HCT116 (cell line): Measurements from ENCODE around the gene VWA3B. TPM values are rescaled to one million over a fixed set of nuclear protein-coding genes. Genes with fewer than 3 reads are reported as not detected.

ENCODE experiments used
- ATAC-seq: fragments of 200-7000 bp; cut with Tn5 transposase; 2 replicates; pipeline ENCODE4 v1.9.1; 2020; ENCODE audit warnings: mild to moderate bottlenecking, moderate library complexity
- BruUV-seq: library from RNA; stranded (reverse); fragments of 400-500 nt; replicated peaks from 2 replicates; lab custom pipeline; 2021; lab: Mats Ljungman, UMichigan
- CTCF ChIA-PET: fragments of 300-600 bp; sonication (Branson Sonifier 250); formaldehyde crosslinking; loops from one replicate; lab custom pipeline; 2021; ENCODE audit warnings: antibody characterized with exemption; lab: Charles Lee
- POLR2A ChIA-PET: fragments of 300-600, 350-600 bp; sonication (Branson Sonifier 250); formaldehyde crosslinking; loops from one replicate; lab custom pipeline; 2021; ENCODE audit warnings: antibody characterized with exemption; lab: Charles Lee
- RAD21 ChIA-PET, 2 experiments: fragments of 300-600 bp; sonication (Branson Sonifier 250); formaldehyde crosslinking; loops; one replicate each; lab custom pipeline; 2023; ENCODE audit warnings: low total read pairs in 2 of 2; ENCODE audit not compliant: uncharacterized antibody in 2 of 2, unreplicated experiment in 2 of 2, low non-redundant PET in 1 of 2; lab: Charles Lee
- DNase-seq: peaks from one replicate; pipeline ENCODE4 v3.0.0-alpha.2; 2010; ENCODE audit warnings: low read depth, low spot score
- H2AFZ ChIP-seq: fragments of 200-600 bp; shearing (Covaris generic), sonication (generic); 2 replicates; pipeline ENCODE4 v1.6.1; 2017; ENCODE audit warnings: low read depth, mixed run types, mixed read lengths, antibody characterized with exemption, low read length; ENCODE audit not compliant: poor library complexity, severe bottlenecking
- H3K27ac ChIP-seq: 2 replicates; pipeline ENCODE4 v1.5.1; 2012; ENCODE audit warnings: low read depth, low read length
- H3K27me3 ChIP-seq: fragments of 200-600 bp; sonication (generic); 2 replicates; pipeline ENCODE4 v1.6.1; 2016; ENCODE audit warnings: mixed run types, low read length, mixed read lengths; ENCODE audit not compliant: insufficient read depth
- H3K36me3 ChIP-seq, 2 experiments: fragments of 200-500 bp in 1 of 2; fragments of 200-600 bp in 1 of 2; sonication (Bioruptor generic) in 1 of 2; sonication (generic) in 1 of 2; 2 replicates each; pipeline versions ENCODE4 v1.5.1 to v1.6.1; 2014 to 2016; ENCODE audit warnings: low read length in 2 of 2, inconsistent platforms in 1 of 2, mixed read lengths in 1 of 2, mixed run types in 1 of 2; ENCODE audit not compliant: insufficient read depth in 2 of 2, control insufficient read depth in 1 of 2
- H3K4me1 ChIP-seq, 2 experiments: fragments of 200-600 bp in 1 of 2; sonication (generic) in 1 of 2; 2 replicates each; pipeline versions ENCODE4 v1.5.1 to v1.6.1; 2012 to 2017; ENCODE audit warnings: low read length in 2 of 2, inconsistent platforms in 1 of 2, mild to moderate bottlenecking in 1 of 2, mixed read lengths in 1 of 2, mixed run types in 1 of 2, moderate library complexity in 1 of 2; ENCODE audit not compliant: insufficient read depth in 2 of 2, control insufficient read depth in 1 of 2
- H3K4me2 ChIP-seq: fragments of 200-600 bp; sonication (generic); 2 replicates; pipeline ENCODE4 v1.6.1; 2017; ENCODE audit warnings: mixed run types, low read length, mixed read lengths
- H3K4me3 ChIP-seq, 2 experiments: fragments of 200-600 bp in 1 of 2; sonication (generic) in 1 of 2; replicated peaks in 1 of 2; 2 replicates each; pipeline ENCODE4 v1.5.1; 2011 to 2016; ENCODE audit warnings: low read length in 2 of 2, control low read depth in 1 of 2, low read depth in 1 of 2, mild to moderate bottlenecking in 1 of 2, mixed read lengths in 1 of 2, mixed run types in 1 of 2
- H3K79me2 ChIP-seq: fragments of 200-600 bp; sonication (generic); 2 replicates; pipeline ENCODE4 v1.6.1; 2017; ENCODE audit warnings: mild to moderate bottlenecking, mixed run types, low read length, moderate library complexity, mixed read lengths; ENCODE audit not compliant: insufficient read depth
- H3K9ac ChIP-seq: fragments of 200-600 bp; sonication (generic); 2 replicates; pipeline ENCODE4 v1.6.1; 2016; ENCODE audit warnings: low read length, mixed read lengths
- H3K9me2 ChIP-seq: fragments of 200-600 bp; sonication (generic), shearing (Covaris generic); 2 replicates; pipeline ENCODE4 v1.6.1; 2017; ENCODE audit warnings: mixed run types, mild to moderate bottlenecking, moderate library complexity; ENCODE audit not compliant: insufficient read depth
- H3K9me3 ChIP-seq, 2 experiments: fragments of 200-500 bp in 1 of 2; fragments of 200-600 bp in 1 of 2; sonication (Bioruptor generic) in 1 of 2; sonication (generic) in 1 of 2; 2 replicates each; pipeline ENCODE4 v1.6.1; 2014 to 2017; ENCODE audit warnings: low read length in 2 of 2, mixed read lengths in 2 of 2, inconsistent platforms in 1 of 2, low read depth in 1 of 2, mild to moderate bottlenecking in 1 of 2, mixed run types in 1 of 2, moderate library complexity in 1 of 2; ENCODE audit not compliant: control insufficient read depth in 1 of 2, insufficient read depth in 1 of 2
- H4K20me1 ChIP-seq: fragments of 200-600 bp; sonication (generic), shearing (Covaris generic); 2 replicates; pipeline ENCODE4 v1.6.1; 2017; ENCODE audit warnings: mixed run types, mild to moderate bottlenecking, moderate library complexity; ENCODE audit not compliant: insufficient read depth
- CBX3 ChIP-seq: IDR thresholded peaks from 2 replicates; pipeline ENCODE4 v1.6.1; 2012; ENCODE audit warnings: low read depth
- CEBPB ChIP-seq: IDR thresholded peaks from 2 replicates; pipeline ENCODE4 v1.6.1; 2012; ENCODE audit warnings: low read depth
- EGR1 ChIP-seq: IDR thresholded peaks from 2 replicates; pipeline ENCODE4 v1.6.1; 2012; ENCODE audit warnings: low read depth
- ELF1 ChIP-seq: IDR thresholded peaks from 2 replicates; pipeline ENCODE4 v1.6.1; 2012; ENCODE audit warnings: low read depth, borderline replicate concordance
- EZH2 ChIP-seq: fragments of 200-600 bp; sonication (generic); IDR thresholded peaks from 2 replicates; pipeline ENCODE4 v1.6.1; 2017; ENCODE audit warnings: antibody characterized with exemption, mixed run types
- EZH2phosphoT487 ChIP-seq: fragments of 200-600 bp; IDR thresholded peaks from 2 replicates; pipeline ENCODE4 v1.6.1; 2018; ENCODE audit warnings: antibody characterized with exemption, borderline replicate concordance
- FOSL1 ChIP-seq: IDR thresholded peaks from 2 replicates; pipeline ENCODE4 v1.6.1; 2012; ENCODE audit warnings: low read depth
- JUND ChIP-seq: IDR thresholded peaks from 2 replicates; pipeline ENCODE4 v1.6.1; 2012
- POLR2A ChIP-seq: IDR thresholded peaks from 2 replicates; pipeline ENCODE4 v1.7.0; 2011; ENCODE audit warnings: borderline replicate concordance; ENCODE audit not compliant: insufficient read depth, insufficient read length; ENCODE audit errors: extremely low read depth
- RAD21 ChIP-seq: IDR thresholded peaks from 2 replicates; pipeline ENCODE4 v1.6.1; 2012; ENCODE audit warnings: low read depth, mild to moderate bottlenecking
- SIN3A ChIP-seq: IDR thresholded peaks from 2 replicates; pipeline ENCODE4 v1.6.1; 2012; ENCODE audit warnings: low read depth
- SP1 ChIP-seq: IDR thresholded peaks from 2 replicates; pipeline ENCODE4 v1.6.1; 2012; ENCODE audit warnings: low read depth
- SRF ChIP-seq: IDR thresholded peaks from 2 replicates; pipeline ENCODE4 v1.6.1; 2012; ENCODE audit warnings: low read depth
- YY1 ChIP-seq: IDR thresholded peaks from 2 replicates; pipeline ENCODE4 v1.6.1; 2011; ENCODE audit warnings: low read length, low read depth, moderate library complexity, mild to moderate bottlenecking; ENCODE audit not compliant: insufficient replicate concordance; ENCODE audit errors: extremely low read depth
- ZFX ChIP-seq: fragments of 450-650 bp; IDR thresholded peaks from 2 replicates; pipeline ENCODE4 v1.6.1; 2017
- ZNF274 ChIP-seq: fragments of 200-500 bp; sonication (Bioruptor generic); IDR thresholded peaks from 2 replicates; pipeline ENCODE4 v1.6.1; 2014; ENCODE audit warnings: mild to moderate bottlenecking, low read depth, low read length, inconsistent platforms
- intact Hi-C: fragments of 100-400 bp; cut with micrococcal nuclease; formaldehyde crosslinking; loops from 2 replicates; pipeline ENCODE4 v1.10.0; 2022
- total RNA-seq: library from RNA; stranded (reverse); gene quantifications from one replicate; pipeline ENCODE4 v1.2.1, GENCODE V29; 2021; ENCODE audit not compliant: unreplicated experiment
- TF ChIP-seq, protein P1 (sequence below): IDR thresholded peaks from 2 replicates; pipeline ENCODE4 v1.6.1; 2011; ENCODE audit warnings: mild to moderate bottlenecking, low read length, moderate library complexity; ENCODE audit not compliant: insufficient replicate concordance; ENCODE audit errors: extremely low read depth
- TF ChIP-seq, protein P2 (sequence below): IDR thresholded peaks from 2 replicates; pipeline ENCODE4 v1.6.1; 2012
- TF ChIP-seq, protein P3 (sequence below): IDR thresholded peaks from 2 replicates; pipeline ENCODE4 v1.6.1; 2012; ENCODE audit warnings: low read depth
- TF ChIP-seq, protein P4 (sequence below): IDR thresholded peaks from 2 replicates; pipeline ENCODE4 v1.6.1; 2012

VWA3B gene
- total RNA-seq, 1 experiment from 2014 or later = 0.47 TPM

DNA sequence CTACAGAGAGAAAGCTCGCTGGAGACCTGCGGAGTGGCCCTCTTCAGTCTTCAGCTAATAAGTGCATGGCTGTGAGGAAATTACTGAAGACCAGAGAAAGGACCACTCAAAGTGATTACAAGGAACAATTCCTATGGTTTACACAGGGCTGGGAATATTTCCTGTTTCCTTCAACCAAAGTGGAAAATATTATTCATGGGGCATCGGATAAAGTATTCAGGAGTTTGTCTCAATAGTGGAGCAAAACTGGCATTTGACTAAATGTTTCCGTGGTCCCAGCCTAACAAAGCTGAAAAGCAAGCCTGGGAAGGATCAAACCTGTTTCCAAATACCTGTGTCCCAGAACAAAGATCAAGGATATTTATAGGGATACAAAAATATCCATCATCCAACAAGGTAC is 227.3 kb downstream of the VWA3B start:
- CTCF ChIA-PET = no interaction called here
- no peak for DNase-seq

More for the DNA sequence above, 227.3 kb downstream of the VWA3B start:
- no peak overlapping the region for H2AFZ ChIP-seq
- H3K4me2 ChIP-seq = no peak overlapping the region
- no peak overlapping the region for H3K4me3 ChIP-seq
- H3K9me2 ChIP-seq = no peaks in the 10 kb centered on the region
- H3K9ac ChIP-seq = no peak overlapping the region
- H3K9me3 ChIP-seq = no peaks in the 10 kb centered on the region
- no TSS peak for BruUV-seq
- ATAC-seq = no peak
- no peaks in the 10 kb centered on the region for H3K27me3 ChIP-seq
- H3K79me2 ChIP-seq = no peaks in the 10 kb centered on the region
- RAD21 ChIA-PET = no interaction called here
- no peak overlapping the region for H3K27ac ChIP-seq
- H4K20me1 ChIP-seq = no peaks in the 10 kb centered on the region
- no peaks in the 10 kb centered on the region for H3K36me3 ChIP-seq
- no peaks in the 10 kb centered on the region for H3K4me1 ChIP-seq
- POLR2A ChIA-PET = no interaction called here
- intact Hi-C loops = no loop called here
- TF ChIP-seq CBX3 (no peak), EZH2phosphoT487 (no peak), EGR1 (no peak), YY1 (no peak), SIN3A (no peak), ZNF274 (no peak), POLR2A (no peak), SRF (no peak), JUND (no peak), ELF1 (no peak), EZH2 (no peak), CEBPB (no peak), ZFX (no peak), FOSL1 (no peak), RAD21 (no peak), SP1 (no peak)
- TF ChIP-seq, protein P1, sequence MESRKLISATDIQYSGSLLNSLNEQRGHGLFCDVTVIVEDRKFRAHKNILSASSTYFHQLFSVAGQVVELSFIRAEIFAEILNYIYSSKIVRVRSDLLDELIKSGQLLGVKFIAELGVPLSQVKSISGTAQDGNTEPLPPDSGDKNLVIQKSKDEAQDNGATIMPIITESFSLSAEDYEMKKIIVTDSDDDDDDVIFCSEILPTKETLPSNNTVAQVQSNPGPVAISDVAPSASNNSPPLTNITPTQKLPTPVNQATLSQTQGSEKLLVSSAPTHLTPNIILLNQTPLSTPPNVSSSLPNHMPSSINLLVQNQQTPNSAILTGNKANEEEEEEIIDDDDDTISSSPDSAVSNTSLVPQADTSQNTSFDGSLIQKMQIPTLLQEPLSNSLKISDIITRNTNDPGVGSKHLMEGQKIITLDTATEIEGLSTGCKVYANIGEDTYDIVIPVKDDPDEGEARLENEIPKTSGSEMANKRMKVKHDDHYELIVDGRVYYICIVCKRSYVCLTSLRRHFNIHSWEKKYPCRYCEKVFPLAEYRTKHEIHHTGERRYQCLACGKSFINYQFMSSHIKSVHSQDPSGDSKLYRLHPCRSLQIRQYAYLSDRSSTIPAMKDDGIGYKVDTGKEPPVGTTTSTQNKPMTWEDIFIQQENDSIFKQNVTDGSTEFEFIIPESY = no peak
- TF ChIP-seq, protein P2, sequence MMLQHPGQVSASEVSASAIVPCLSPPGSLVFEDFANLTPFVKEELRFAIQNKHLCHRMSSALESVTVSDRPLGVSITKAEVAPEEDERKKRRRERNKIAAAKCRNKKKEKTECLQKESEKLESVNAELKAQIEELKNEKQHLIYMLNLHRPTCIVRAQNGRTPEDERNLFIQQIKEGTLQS = no peak
- TF ChIP-seq, protein P3, sequence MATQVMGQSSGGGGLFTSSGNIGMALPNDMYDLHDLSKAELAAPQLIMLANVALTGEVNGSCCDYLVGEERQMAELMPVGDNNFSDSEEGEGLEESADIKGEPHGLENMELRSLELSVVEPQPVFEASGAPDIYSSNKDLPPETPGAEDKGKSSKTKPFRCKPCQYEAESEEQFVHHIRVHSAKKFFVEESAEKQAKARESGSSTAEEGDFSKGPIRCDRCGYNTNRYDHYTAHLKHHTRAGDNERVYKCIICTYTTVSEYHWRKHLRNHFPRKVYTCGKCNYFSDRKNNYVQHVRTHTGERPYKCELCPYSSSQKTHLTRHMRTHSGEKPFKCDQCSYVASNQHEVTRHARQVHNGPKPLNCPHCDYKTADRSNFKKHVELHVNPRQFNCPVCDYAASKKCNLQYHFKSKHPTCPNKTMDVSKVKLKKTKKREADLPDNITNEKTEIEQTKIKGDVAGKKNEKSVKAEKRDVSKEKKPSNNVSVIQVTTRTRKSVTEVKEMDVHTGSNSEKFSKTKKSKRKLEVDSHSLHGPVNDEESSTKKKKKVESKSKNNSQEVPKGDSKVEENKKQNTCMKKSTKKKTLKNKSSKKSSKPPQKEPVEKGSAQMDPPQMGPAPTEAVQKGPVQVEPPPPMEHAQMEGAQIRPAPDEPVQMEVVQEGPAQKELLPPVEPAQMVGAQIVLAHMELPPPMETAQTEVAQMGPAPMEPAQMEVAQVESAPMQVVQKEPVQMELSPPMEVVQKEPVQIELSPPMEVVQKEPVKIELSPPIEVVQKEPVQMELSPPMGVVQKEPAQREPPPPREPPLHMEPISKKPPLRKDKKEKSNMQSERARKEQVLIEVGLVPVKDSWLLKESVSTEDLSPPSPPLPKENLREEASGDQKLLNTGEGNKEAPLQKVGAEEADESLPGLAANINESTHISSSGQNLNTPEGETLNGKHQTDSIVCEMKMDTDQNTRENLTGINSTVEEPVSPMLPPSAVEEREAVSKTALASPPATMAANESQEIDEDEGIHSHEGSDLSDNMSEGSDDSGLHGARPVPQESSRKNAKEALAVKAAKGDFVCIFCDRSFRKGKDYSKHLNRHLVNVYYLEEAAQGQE = no peak
- TF ChIP-seq, protein P4, sequence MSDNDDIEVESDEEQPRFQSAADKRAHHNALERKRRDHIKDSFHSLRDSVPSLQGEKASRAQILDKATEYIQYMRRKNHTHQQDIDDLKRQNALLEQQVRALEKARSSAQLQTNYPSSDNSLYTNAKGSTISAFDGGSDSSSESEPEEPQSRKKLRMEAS = no peak
